Activated T-cell treated with anti-CD3 and anti-CD28 coated beads for 4 hours (primary cell): Measurements from ENCODE around the gene UGT1A3.
"Not testable (repeated sequence)": the region's sequence is repeated elsewhere in the genome, so short reads cannot be mapped to it uniquely, and the experiment has no call there.

ENCODE experiments used
- DNase-seq: peaks from one replicate; pipeline ENCODE4 v3.0.0-alpha.2; 2020

UGT1A3 gene

DNA sequence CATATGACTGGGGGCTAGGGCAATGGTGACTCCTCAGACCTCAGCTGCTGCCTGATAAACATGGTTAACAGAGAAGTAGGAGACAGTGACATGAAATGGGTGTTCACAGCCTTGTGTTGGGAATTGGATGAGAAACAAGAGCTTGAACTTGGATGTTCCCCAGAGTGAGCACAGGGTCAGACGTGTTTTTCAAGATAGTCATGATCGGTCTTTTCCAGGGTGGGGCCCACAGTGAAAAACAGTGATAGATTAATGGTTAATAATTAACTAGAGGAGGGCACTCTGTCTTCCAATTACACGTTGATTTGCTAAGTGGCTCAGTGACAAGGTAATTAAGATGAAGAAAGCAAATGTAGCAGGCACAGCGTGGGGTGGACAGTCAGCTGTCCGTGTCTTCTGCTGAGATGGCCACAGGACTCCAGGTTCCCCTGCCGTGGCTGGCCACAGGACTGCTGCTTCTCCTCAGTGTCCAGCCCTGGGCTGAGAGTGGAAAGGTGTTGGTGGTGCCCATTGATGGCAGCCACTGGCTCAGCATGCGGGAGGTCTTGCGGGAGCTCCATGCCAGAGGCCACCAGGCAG lies at the start of gene UGT1A3:
Gene UGT1A3, plus strand, starts transcription at position 320 of the 579 bp plus-strand sequence. Its CDS starts 85 bp downstream, at position 405.
- DNase-seq, result no peak

DNA sequence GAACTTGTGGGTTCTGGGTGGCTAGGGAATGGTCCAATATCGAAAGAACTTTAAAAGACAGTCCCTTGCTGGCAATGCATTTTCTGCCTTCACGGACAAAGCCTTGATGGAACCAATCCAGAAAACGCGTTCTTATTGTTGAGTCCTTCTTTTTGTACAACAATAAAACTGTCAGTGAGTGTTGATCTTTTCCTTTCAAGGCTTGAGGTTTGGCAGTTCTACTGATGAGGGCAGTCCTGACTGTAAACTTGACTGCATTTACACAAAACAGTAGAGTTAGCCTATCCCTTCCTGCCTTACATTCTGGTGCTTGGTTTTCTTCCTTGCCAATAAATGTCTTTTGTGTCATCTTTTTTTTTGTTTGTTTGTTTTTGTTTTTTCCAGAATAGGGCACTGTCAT lies 49.6 kb upstream of the UGT1A3 start:
- no peak for DNase-seq

DNA sequence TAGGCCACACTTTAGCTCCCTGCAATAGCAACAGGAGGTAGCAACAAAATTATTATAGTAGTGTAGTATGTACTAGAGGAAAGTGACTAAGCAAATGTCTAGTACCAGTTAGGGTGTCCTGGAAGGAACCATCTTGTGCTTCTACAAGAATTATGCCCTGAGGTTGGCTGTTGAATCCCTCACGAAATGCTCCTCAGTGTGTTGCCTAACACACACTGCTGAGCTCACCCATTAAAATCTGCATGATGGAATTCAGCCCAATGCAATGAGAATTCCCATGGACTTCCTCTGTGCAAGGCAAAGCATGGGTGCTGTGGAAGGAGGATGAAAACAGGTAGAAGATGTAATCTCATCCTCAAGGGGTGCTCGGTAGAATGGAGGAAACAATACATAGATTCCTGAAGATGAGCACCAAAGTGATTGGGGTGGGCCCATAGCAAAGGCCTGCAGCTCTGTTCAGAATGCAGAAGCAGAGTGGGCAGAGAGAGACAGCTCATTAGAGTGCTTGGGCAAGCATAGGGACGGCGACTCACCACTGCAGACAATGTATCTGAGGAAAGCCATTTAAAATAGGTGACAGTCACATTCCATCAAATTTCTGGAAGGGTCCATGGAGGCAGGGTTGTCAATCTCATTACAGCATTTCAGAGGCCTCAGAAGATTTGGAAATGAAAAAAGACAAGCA lies 48.3 kb upstream of the UGT1A3 start:
- DNase-seq, result no peak

DNA sequence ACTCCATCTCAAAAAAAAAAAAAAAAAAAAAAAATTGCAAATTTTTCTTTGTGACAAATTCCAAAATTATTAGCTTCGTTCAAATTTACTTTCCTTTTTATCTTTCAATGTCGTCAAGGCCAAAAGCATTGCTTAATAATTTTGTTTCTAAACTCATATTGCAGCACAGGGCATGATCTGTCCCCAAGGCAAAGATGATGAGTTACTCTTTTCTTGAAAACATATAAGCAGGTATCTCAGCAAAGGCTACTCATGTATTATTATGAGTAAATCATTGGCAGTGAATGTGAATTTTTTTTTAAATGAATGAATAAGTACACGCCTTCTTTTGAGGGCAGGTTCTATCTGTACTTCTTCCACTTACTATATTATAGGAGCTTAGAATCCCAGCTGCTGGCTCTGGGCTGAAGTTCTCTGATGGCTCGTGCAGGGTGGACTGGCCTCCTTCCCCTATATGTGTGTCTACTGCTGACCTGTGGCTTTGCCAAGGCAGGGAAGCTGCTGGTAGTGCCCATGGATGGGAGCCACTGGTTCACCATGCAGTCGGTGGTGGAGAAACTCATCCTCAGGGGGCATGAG lies 47.2 kb upstream of the UGT1A3 start, which contains the start of gene UGT1A7:
Gene UGT1A7, plus strand, starts transcription at position 381 of the 579 bp plus-strand sequence. Its CDS starts 37 bp downstream, at position 418.
- DNase-seq, result no peak

DNA sequence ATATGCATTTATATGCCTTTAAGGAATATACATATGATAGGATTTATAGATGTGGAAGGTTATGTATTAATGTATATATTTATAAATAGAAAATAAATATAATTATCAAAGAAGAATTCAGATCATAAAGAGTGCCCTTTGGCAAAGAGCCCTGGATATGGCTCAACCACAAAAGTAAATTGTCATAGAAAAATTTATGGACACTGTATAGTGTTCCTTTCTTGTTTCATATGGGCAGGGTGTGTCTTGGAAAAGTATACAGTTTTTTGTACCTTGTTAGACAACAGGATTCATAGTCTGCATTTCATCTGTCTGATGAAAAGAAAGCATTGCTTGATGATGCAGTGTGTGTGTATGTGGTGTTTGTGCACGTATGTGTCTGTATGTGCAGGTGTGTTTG lies 44.2 kb upstream of the UGT1A3 start:
- no peak for DNase-seq

DNA sequence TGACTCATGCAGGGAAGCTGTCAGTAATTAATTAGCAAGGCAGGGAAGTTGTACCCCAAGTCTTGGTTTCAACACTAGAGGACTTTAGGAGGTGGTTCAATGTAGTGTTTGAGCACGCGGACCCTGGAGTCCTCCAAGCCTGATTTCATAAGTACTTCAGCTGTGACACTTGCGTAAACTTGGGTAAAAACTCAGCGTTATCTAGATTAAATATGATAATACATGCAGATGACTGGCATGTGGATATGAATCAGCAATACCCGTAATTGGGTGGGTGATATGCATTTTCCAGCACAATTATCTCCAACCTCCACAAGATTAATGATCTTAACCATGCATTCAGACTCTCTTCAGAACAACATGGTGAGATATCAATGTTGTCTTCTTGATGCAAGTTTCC lies 41.9 kb upstream of the UGT1A3 start:
- no peak for DNase-seq

DNA sequence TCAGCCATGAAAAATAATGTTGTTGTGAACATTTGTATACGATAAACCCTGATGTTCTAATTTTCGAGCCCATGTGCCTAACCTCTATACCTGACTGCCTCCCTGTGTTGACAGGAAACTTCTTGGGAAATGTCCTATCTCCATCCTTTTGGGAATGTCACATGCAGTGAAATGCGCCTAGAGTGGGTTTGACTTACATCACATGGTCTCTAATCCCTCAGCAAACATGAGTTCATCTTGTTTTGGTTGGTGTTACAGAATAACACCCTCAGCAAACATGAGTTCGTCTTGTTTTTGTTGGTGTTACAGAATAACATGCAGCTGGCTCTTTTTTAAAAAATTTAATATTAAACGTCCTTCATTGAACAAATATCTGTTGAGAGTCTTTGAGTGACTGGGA lies 40.5 kb upstream of the UGT1A3 start:
- DNase-seq, result no peak

DNA sequence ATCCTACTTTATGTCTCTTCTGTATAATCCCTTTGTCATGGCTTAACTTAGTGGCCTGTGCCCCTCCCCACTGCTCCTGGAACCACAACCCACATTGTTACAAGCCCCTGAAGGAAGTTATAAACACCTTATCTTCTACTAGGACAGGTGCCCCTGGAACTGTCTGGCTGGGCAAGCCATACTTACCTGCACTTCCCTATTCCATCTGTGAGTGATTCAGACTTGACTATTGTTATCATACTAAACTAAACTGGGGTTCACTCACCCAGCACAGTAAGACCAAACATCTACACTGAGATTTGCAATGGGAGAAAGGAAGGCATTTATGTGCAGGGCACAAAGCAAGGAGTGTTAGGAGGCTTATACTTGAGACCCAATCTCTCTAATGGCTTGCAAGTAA lies 39.8 kb upstream of the UGT1A3 start:
- DNase-seq, result no peak

DNA sequence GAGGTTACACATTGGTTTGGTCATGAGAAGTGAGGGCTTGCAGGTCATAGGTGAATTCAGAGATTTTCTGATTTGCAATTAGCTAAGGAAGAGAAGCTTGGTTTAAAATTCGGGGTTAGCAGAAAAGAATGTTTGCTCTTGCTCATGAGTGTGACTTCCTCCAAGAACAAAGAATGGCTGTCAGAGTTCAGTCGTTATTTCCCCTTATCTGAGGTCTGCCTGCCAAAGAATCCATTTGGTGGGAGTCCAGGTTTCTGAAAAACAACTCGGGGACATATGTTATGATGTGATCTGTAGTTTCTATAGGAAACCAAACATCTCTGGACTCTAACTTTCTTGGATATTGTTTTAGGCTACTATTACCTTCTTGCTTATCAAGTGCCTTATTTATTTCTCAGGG lies 39.3 kb upstream of the UGT1A3 start:
- no peak for DNase-seq

DNA sequence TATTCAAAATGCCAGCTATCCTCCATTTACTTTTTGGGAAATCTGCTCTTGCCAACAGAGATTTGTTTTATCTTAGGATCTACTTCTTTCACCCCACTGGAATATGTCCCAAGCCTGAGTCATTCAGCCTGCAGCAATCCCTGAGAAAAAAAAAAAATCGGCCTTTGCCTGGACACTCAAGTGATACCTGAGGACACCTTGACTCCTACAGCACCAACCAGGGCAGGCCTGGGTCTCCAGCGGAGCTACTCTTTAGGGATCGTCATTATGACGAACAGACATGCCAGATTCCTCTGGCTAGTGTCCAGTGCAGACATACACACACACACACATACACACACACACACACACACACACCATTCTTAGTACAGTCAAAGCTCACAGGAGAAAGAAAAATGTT lies 38.4 kb upstream of the UGT1A3 start:
- DNase-seq, result no peak

DNA sequence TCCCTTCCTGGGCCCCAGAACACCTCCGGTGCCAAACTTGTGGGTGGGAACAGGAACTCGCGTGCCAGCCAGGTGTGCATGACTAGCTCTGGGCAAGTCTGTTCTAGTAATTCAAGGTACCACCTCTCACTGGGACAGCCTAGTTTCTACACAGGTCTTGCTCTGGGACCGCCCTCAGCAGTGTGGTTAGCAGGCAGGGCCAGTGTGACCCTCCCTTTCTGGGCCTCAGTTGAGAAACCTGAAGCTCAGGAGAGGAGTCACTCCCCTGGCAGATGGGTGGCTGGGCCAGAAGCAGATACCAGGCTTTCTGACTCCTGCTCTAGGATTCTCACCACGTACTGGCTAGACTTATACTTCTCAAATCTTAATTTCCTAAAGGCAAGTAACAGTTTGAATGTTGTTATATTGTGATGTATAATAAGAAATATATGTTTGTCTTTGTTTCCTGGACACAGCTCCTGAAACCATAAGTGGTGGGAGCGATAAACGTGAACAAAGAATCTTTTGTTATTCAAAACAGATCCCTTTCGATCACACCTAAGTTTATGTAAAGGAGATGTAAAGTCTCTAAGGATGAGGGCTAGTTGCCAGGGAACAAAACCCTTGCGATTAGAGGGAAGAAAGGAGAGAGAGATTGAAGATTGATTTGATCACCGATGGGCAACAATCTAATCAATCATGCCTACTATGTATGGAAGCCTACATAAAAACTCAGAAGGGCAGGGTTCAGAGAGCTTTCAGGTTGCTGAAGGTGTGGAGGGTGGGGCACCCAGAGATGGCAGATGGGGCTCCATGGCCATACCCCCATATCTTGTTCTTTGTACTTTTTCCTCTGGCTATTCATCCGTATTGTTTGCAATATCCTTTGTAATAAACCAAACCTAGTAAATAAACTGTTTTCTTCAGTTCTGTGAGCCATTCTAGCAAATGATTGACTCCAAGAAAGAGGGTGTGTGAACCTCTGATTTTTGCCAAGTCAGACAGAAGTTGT lies 37.1 kb upstream of the UGT1A3 start:
- DNase-seq, result no peak

DNA sequence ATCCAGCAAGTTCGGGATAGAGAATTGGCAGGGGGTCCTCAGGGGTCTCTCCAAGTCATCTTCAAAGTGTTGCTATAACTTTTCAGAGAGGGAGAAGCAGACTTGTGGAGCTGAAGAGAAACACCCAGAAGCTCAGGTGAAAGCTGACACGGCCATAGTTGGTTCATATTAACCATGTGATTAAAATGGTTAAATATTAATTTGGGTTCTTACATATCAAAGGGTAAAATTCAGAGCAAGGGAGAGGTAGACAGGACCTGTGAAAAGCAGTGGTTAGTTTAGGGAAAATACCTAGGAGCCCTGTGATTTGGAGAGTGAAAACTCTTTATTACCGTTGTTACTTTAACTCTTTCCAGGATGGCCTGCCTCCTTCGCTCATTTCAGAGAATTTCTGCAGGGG lies 36.2 kb upstream of the UGT1A3 start, which contains the start of gene UGT1A6:
Gene UGT1A6, plus strand, starts transcription at position 243 of the 400 bp plus-strand sequence. Its CDS starts 115 bp downstream, at position 358.
- no peak for DNase-seq

DNA sequence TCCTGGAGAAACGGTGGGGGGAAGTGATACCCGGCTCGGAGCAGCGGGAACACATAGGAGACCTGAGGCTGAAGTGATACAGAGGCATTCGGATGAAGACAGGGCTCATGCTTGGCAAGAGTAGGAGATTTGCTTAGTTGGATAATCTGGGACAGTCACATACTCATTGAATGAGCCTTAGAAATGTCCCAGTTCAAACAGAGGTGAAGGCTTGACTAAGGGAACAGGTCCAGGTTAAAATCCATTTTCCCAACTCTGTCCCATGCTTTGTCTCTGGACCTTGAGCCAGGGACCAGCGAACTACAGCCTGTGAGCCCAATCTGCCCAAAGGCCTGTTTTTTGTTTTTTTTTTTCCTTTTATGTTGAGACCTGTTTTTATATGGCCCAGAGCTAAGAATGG lies 34.9 kb upstream of the UGT1A3 start:
- DNase-seq, result no peak

DNA sequence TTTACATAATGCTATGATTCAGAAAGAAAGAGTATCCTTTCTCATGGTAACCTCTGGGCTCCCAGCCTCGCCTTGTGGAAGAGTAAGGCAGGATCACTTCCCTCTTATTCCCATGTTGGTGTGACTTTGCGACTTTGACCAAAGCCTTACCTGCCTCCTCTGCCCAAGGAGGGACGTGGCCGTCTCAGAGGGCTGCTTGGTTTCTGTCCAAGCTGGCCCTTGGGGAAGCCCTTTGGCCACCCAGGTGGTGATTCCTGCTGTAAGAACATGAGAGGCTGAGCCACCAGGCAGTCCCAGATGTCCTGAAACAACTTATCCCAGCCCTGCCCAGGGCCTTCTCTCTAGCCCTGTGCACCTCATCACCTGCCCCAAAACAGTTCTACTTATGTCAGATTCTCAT lies 30.1 kb upstream of the UGT1A3 start:
- no peak for DNase-seq

DNA sequence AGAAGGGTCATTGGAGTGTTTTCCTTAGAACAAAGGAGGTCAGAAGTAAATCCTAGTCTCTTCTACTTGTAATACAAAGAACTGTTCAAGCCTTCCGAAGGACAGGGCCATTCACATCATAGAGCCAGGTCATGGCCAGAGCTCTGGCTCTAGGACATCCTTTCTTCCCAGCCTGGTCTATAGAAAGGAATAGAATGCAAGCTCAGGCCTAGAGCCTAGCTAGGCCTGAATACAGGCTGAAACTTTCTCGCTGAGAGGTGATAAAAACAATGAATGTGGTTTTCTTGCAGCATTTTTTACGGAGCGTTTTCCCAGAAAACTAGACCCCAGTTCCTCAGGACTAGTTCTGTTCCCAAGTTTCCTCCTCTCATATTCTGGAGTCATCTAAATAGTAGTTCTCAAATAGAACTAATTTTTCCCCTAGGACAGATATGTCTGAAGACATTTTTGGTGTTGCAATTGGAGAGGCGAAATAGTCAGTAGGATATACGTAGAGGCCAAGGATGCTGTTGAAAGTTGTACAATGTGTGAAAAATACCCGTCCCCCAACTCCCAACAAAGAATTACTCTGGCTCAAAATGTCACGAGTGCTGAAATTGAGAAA lies 29.3 kb upstream of the UGT1A3 start:
- DNase-seq, result no peak

DNA sequence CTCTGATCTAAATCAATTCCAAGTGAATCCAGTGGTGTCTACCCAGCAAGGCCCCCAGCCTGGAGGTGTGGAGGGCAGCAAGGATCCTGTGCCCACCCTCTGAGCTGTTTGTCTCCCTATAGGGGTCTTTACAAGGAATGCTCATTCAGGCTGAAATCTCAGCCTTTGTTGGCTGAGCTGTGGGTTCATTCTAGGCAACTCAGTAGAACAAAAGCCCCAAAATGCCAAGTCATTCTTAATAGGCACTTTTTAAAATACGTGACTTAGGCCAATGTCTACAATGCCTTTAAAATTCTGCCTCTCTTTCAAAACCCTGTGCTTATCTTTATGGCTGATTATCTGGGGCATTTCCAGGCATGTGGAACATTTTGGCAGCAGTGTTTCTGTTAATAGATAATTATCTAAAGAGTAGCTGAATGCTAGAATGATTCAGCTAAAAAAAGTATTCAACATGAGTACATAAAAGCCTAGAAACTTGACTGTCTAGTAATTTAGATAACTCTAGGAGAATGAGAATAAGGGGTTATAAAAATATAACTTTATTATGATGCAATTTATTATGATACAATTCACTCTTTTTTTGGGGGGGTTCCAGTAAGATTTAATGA lies 28.7 kb upstream of the UGT1A3 start:
- no peak for DNase-seq

DNA sequence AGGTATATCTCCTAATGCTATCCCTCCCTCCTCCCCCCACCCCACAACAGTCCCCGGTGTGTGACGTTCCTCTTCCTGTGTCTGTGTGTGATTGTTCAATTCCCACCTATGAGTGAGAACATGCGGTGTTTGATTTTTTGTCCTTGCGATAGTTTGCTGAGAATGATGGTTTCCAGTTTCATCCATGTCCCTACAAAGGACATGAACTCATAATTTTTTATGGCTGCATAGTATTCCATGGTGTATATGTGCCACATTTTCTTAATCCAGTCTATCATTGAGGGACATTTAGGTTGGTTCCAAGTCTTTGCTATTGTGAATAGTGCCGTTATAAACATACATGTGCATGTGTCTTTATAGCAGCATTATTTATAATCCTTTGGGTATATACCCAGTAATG lies 28.0 kb upstream of the UGT1A3 start:
- not testable (repeated sequence) for DNase-seq

DNA sequence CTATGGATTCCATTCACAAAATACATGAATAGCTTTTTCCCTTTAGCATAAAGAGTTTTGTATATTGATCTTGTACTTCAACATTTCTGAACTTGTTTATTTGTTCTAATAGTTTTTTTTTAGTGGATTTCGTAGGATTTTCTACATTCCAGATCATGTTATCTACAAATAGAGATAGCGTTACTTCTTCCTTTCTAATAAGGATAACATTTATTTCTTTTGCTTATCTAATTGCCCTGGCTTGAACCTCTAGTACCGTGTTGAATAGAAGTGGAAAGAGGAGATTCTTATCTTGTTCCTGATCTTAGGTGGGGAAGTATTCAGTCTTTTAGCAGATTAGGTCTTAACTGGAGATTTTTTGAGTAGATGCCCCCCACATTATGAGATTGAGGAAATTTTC lies 26.6 kb upstream of the UGT1A3 start:
- DNase-seq, result no peak

DNA sequence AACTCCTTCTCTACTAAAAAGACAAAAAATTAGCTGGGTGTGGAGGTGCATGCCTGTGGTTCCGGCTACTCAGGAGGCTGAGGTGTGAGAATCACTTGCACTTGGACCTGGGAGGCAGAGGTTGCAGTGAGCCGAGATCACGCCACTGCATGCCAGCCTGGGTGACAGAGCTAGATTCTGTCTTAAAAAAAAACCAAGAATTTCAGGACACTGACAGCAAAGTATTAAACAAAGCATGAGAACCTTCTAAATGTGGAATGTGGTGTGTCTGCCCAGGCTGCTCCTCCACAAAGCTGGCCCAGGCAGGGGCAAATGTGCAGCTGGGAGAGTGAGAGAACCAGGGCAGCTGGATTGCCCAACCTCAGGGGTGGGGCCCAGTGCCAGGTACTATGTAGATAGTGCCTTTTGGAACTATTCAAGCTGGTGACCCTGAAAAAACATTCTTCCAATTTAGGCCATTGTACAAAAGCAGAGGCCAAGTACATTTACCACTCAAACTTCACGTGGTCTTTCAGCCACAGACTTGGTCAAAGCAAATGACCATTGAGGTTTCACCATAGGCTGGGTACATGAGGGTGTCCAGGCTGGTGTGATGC lies 22.8 kb upstream of the UGT1A3 start:
- DNase-seq, result no peak

DNA sequence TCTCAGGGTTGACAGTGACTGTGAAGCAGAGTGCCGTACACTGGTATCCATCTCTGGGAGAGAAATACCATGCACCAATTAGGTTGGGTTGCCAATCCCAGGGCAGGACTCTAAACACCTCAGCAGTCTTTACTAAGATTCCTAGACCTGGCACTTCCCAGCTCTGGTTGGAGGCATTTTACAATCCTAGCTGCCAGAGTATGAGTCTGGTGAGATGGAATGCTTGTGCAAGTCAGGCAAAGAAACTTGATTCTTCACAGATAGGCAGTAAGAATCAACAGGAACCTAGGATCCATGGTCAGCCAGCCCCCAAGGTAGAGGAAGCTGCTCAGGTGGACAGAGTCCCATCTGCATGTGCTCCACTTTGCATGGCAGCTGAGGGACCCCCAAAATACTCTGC lies 22.1 kb upstream of the UGT1A3 start:
- DNase-seq, result no peak

DNA sequence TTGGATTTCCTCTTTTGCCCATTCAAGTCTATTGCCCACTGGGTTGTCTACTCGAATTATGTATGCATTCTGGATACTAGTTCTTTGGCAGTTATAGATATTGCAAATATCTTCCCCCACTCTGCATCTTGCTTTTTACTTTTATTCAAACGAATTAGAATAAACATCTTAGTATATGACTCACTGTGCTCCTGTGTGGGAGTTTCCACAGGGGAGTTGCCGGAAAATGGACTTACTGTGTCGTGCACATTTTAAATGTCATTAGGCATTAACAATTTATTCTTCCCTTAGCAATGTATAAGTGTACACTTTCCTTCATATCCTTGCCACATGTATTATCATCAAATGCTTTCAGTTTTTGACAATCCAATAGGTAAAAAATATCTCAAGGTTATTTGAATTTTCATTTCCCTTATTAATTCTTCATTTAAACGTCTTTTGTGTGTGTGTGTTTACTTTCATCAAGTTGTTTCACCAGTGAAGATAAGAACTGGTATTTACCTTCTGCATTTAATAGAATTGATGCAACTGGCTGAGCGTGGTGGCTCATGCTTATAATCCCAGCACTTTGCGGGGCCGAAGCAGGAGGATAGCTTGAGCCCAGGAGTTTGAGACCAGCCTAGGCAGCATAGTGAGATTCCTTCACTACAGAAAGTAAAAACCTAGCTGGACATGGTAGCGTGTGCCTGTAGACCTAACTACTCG lies 20.8 kb upstream of the UGT1A3 start:
- DNase-seq, result no peak
